H9 (cell line): ENCODE measurements around the gene TEX53. TPM values are rescaled to one million over a fixed set of nuclear protein-coding genes. Genes with fewer than 3 reads are reported as not detected.

ENCODE experiments used
- DNase-seq: peaks from one replicate; pipeline ENCODE4 v3.0.0-alpha.2; 2017
- H2AFZ ChIP-seq: one replicate; pipeline ENCODE4 v1.6.1; 2013; ENCODE audit warnings: mild to moderate bottlenecking, low read length, control low read depth, moderate library complexity
- H2AK5ac ChIP-seq: 2 replicates; pipeline ENCODE4 v1.6.1; 2013; ENCODE audit warnings: low read length, control low read depth, mixed read lengths; ENCODE audit not compliant: insufficient read length
- H2BK120ac ChIP-seq: one replicate; pipeline ENCODE4 v1.6.1; 2013; ENCODE audit warnings: low read depth, mild to moderate bottlenecking, low read length, control low read depth, inconsistent platforms; ENCODE audit not compliant: poor library complexity, severe bottlenecking
- H2BK12ac ChIP-seq: 2 replicates; pipeline ENCODE4 v1.6.1; 2013; ENCODE audit warnings: low read length, control low read depth, mixed read lengths, low read depth; ENCODE audit not compliant: insufficient read length
- H2BK15ac ChIP-seq: 2 replicates; pipeline ENCODE4 v1.6.1; 2013; ENCODE audit warnings: low read depth, low read length, control low read depth
- H2BK20ac ChIP-seq: one replicate; pipeline ENCODE4 v1.6.1; 2013; ENCODE audit warnings: low read depth, mild to moderate bottlenecking, low read length, control low read depth, inconsistent platforms; ENCODE audit not compliant: poor library complexity, severe bottlenecking
- H2BK5ac ChIP-seq: 2 replicates; pipeline ENCODE4 v1.6.1; 2013; ENCODE audit warnings: low read length, control low read depth, mixed read lengths; ENCODE audit not compliant: insufficient read length
- H3K14ac ChIP-seq: 2 replicates; pipeline ENCODE4 v1.6.1; 2013; ENCODE audit warnings: low read length, control low read depth; ENCODE audit not compliant: insufficient read depth
- H3K18ac ChIP-seq: 2 replicates; pipeline ENCODE4 v1.6.1; 2013; ENCODE audit warnings: low read depth, mild to moderate bottlenecking, mixed read lengths, low read length, control low read depth; ENCODE audit not compliant: insufficient read length
- H3K23ac ChIP-seq: 2 replicates; pipeline ENCODE4 v1.6.1; 2013; ENCODE audit warnings: low read length, control low read depth, mixed read lengths, low read depth; ENCODE audit not compliant: insufficient read length
- H3K23me2 ChIP-seq: 2 replicates; pipeline ENCODE4 v1.6.1; 2013; ENCODE audit warnings: low read depth, mild to moderate bottlenecking, mixed read lengths, low read length, control low read depth; ENCODE audit not compliant: insufficient read length, poor library complexity, severe bottlenecking
- H3K27ac ChIP-seq: 2 replicates; pipeline ENCODE4 v1.5.1; 2013; ENCODE audit warnings: low read length, control low read depth, mixed read lengths, low read depth; ENCODE audit not compliant: insufficient read length
- H3K27me3 ChIP-seq: 2 replicates; pipeline ENCODE4 v1.6.1; 2013; ENCODE audit warnings: low read length, control low read depth, inconsistent platforms; ENCODE audit not compliant: insufficient read depth
- H3K4ac ChIP-seq: 2 replicates; pipeline ENCODE4 v1.6.1; 2013; ENCODE audit warnings: low read depth, mild to moderate bottlenecking, control low read depth, inconsistent platforms, low read length, moderate library complexity
- H3K4me1 ChIP-seq: 2 replicates; pipeline ENCODE4 v1.6.1; 2013; ENCODE audit warnings: low read length, control low read depth, inconsistent platforms; ENCODE audit not compliant: insufficient read depth
- H3K4me2 ChIP-seq: 2 replicates; pipeline ENCODE4 v1.6.1; 2013; ENCODE audit warnings: low read length, control low read depth, mixed read lengths; ENCODE audit not compliant: insufficient read length, insufficient read depth
- H3K56ac ChIP-seq: 2 replicates; pipeline ENCODE4 v1.6.1; 2013; ENCODE audit warnings: low read depth, mild to moderate bottlenecking, mixed read lengths, low read length, control low read depth; ENCODE audit not compliant: insufficient read length
- H3K79me1 ChIP-seq: 2 replicates; pipeline ENCODE4 v1.6.1; 2013; ENCODE audit warnings: low read depth, mild to moderate bottlenecking, moderate library complexity, low read length, control low read depth, inconsistent platforms; ENCODE audit not compliant: insufficient read depth, poor library complexity, severe bottlenecking
- H3K79me2 ChIP-seq: 2 replicates; pipeline ENCODE4 v1.6.1; 2013; ENCODE audit warnings: low read length, control low read depth, inconsistent platforms; ENCODE audit not compliant: insufficient read depth
- H3K9ac ChIP-seq: 2 replicates; pipeline ENCODE4 v1.6.1; 2013; ENCODE audit warnings: low read length, control low read depth, mixed read lengths; ENCODE audit not compliant: insufficient read length; ENCODE audit errors: extremely low read depth
- H3K9me3 ChIP-seq: one replicate; pipeline ENCODE4 v1.6.1; 2013; ENCODE audit warnings: low read depth, low read length, inconsistent platforms; ENCODE audit not compliant: control insufficient read depth
- H3T11ph ChIP-seq: one replicate; pipeline ENCODE4 v1.6.1; 2013; ENCODE audit warnings: mild to moderate bottlenecking, low read length, control low read depth, inconsistent platforms
- H4K20me1 ChIP-seq: one replicate; pipeline ENCODE4 v1.6.1; 2013; ENCODE audit not compliant: control insufficient read depth, insufficient read length, insufficient read depth
- H4K5ac ChIP-seq: 2 replicates; pipeline ENCODE4 v1.6.1; 2013; ENCODE audit warnings: low read depth, mild to moderate bottlenecking, mixed read lengths, low read length, control low read depth; ENCODE audit not compliant: insufficient read length
- H4K8ac ChIP-seq: replicated peaks from 2 replicates; pipeline ENCODE4 v1.6.1; 2013; ENCODE audit warnings: low read length, control low read depth, mixed read lengths, low read depth; ENCODE audit not compliant: insufficient read length
- H4K91ac ChIP-seq: 2 replicates; pipeline ENCODE4 v1.6.1; 2013; ENCODE audit warnings: low read depth, mild to moderate bottlenecking, moderate library complexity, mixed read lengths, low read length, control low read depth; ENCODE audit not compliant: insufficient read length
- H3K27ac Mint-ChIP-seq, 3 experiments: 2 replicates in 2 of 3; 3 replicates in 1 of 3; pipeline ENCODE4 v1.8.0; 2020 to 2021; ENCODE audit warnings: mixed read lengths in 3 of 3, mild to moderate bottlenecking in 1 of 3, moderate library complexity in 1 of 3
- H3K27me3 Mint-ChIP-seq: 2 replicates; pipeline ENCODE4 v1.8.0; 2021; ENCODE audit warnings: low read depth, mild to moderate bottlenecking, moderate library complexity, mixed read lengths
- H3K36me3 Mint-ChIP-seq, 3 experiments: 2 replicates in 2 of 3; 3 replicates in 1 of 3; pipeline ENCODE4 v1.8.0; 2020 to 2021; ENCODE audit warnings: low read depth in 3 of 3, mixed read lengths in 3 of 3; ENCODE audit not compliant: insufficient read depth in 1 of 3
- H3K4me1 Mint-ChIP-seq, 2 experiments: 2 replicates each; pipeline ENCODE4 v1.8.0; 2020; ENCODE audit warnings: mixed read lengths in 2 of 2
- H3K4me3 Mint-ChIP-seq, 2 experiments: 2 replicates in 1 of 2; 3 replicates in 1 of 2; pipeline ENCODE4 v1.8.0; 2020 to 2021; ENCODE audit warnings: mild to moderate bottlenecking in 2 of 2, mixed read lengths in 2 of 2, moderate library complexity in 1 of 2
- H3K9me3 Mint-ChIP-seq, 2 experiments: 2 replicates in 1 of 2; 3 replicates in 1 of 2; pipeline ENCODE4 v1.8.0; 2020; ENCODE audit warnings: mild to moderate bottlenecking in 2 of 2, mixed read lengths in 2 of 2, moderate library complexity in 1 of 2
- WGBS: extraction: QIAGEN DNeasy Blood & Tissue Kit; methylation state at CpG from one replicate; pipeline ENCODE4 v1.1.7; 2013; ENCODE audit warnings: missing lambda C conversion rate, low lambda C conversion rate, mixed read lengths; ENCODE audit not compliant: insufficient read length; ENCODE audit errors: extremely low coverage; 5-methylcytosine and 5-hydroxymethylcytosine counted together
- total RNA-seq: library from RNA; stranded (reverse); gene quantifications from 2 replicates; pipeline ENCODE4 v1.2.1, GENCODE V29; 2021
- TF ChIP-seq, protein P1 (sequence below): fragments of 200-600 bp; sonication (generic); conservative IDR thresholded peaks from 3 replicates; pipeline ENCODE4 v1.8.0; 2021; ENCODE audit warnings: antibody characterized with exemption, mild to moderate bottlenecking

The TEX53 gene
- total RNA-seq, 1 experiment from 2014 or later, result not detected

DNA sequence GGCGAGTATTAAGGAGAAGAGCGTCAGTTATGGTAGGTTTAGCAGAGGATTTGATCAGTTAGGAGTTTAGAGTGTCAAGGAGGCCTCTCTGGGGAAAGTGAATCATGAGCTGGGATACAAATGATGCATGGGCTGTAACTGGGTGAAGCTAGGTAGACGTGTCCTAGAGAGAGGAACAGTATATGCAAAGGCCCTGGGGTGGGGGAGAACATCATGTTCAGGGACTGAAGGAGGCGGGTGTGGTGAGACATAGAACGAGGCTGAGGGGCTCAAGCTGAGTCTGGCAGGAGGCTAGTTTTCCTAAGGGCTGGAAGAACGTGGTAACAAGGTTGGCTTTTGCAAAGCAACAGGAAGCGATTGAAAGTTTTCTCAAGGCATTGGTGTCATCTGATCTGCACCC, 36.0 kb downstream of the TEX53 start:
- H3K14ac ChIP-seq, result no peak overlapping the region
- no peaks in the 10 kb centered on the region for H3K79me1 ChIP-seq
- H3K4ac ChIP-seq, result no peak overlapping the region
- H3K23me2 ChIP-seq, result no peaks in the 10 kb centered on the region
- no peaks in the 10 kb centered on the region for H3K9me3 Mint-ChIP-seq
- H3K27ac Mint-ChIP-seq, result no peak overlapping the region; a peak in 1 of 7 replicates
- WGBS, result no CpG with 5 or more reads among the region's 7 CpGs
- no peak overlapping the region for H4K5ac ChIP-seq
- no peak overlapping the region for H4K91ac ChIP-seq
- no peak overlapping the region for H3K56ac ChIP-seq
- H4K8ac ChIP-seq, result no peak overlapping the region
- no peaks in the 10 kb centered on the region for H3K4me1 ChIP-seq
- no peak overlapping the region for H2BK120ac ChIP-seq
- H4K20me1 ChIP-seq, result no peaks in the 10 kb centered on the region
- no peak overlapping the region for H3K9ac ChIP-seq
- H3K4me1 Mint-ChIP-seq, result no peaks in the 10 kb centered on the region
- no peak overlapping the region for H3T11ph ChIP-seq
- no peak overlapping the region for H2AFZ ChIP-seq
- no peaks in the 10 kb centered on the region for H3K27me3 ChIP-seq
- no peak overlapping the region for H3K4me2 ChIP-seq
- H2BK12ac ChIP-seq, result no peak overlapping the region
- no peak overlapping the region for H2AK5ac ChIP-seq
- TF ChIP-seq, protein P1, sequence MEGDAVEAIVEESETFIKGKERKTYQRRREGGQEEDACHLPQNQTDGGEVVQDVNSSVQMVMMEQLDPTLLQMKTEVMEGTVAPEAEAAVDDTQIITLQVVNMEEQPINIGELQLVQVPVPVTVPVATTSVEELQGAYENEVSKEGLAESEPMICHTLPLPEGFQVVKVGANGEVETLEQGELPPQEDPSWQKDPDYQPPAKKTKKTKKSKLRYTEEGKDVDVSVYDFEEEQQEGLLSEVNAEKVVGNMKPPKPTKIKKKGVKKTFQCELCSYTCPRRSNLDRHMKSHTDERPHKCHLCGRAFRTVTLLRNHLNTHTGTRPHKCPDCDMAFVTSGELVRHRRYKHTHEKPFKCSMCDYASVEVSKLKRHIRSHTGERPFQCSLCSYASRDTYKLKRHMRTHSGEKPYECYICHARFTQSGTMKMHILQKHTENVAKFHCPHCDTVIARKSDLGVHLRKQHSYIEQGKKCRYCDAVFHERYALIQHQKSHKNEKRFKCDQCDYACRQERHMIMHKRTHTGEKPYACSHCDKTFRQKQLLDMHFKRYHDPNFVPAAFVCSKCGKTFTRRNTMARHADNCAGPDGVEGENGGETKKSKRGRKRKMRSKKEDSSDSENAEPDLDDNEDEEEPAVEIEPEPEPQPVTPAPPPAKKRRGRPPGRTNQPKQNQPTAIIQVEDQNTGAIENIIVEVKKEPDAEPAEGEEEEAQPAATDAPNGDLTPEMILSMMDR, result no peak
- no peaks in the 10 kb centered on the region for H3K27me3 Mint-ChIP-seq
- no peaks in the 10 kb centered on the region for H3K9me3 ChIP-seq
- H3K18ac ChIP-seq, result no peak overlapping the region
- H2BK5ac ChIP-seq, result no peak overlapping the region
- no peak overlapping the region for H3K4me3 Mint-ChIP-seq
- H3K36me3 Mint-ChIP-seq, result peaks cover 4 to 21% (median 13%) of the 10 kb centered on the region in 3 experiments; a peak in 6 of 7 replicates
- no peak for DNase-seq
- no peaks in the 10 kb centered on the region for H3K79me2 ChIP-seq
- H2BK20ac ChIP-seq, result no peak overlapping the region
- no peak overlapping the region for H2BK15ac ChIP-seq
- H3K23ac ChIP-seq, result no peak overlapping the region
- H3K27ac ChIP-seq, result no peak overlapping the region
